ENCODE results near the gene PDZRN3. TPM values are rescaled to one million over a fixed set of nuclear protein-coding genes. Genes with fewer than 3 reads are reported as not detected.

PDZRN3 gene
- total and polyA plus RNA-seq, 2 experiments from 2014 or later, result 7.5 to 14.0 TPM

- Histone ChIP-seq H3K4me2 (no peak overlapping the region), H3K27me3 (ENCODE audit: insufficient read depth) (no peaks in the 10 kb centered on the region), H2AFZ (no peak overlapping the region), H4K20me1 (replicated peaks; ENCODE audit: insufficient read depth) (no peaks in the 10 kb centered on the region), H3K27ac (ENCODE audit: low read depth) (no peak overlapping the region), H3K9me2 (ENCODE audit: insufficient read depth) (no peaks in the 10 kb centered on the region), H3K36me3 (ENCODE audit: insufficient read depth) (no peaks in the 10 kb centered on the region), H3K4me1 (ENCODE audit: insufficient read depth) (no peaks in the 10 kb centered on the region), H3K79me2 (replicated peaks; ENCODE audit: insufficient read depth) (no peaks in the 10 kb centered on the region), H3F3A (replicated peaks; ENCODE audit: low read depth) (no peaks in the 10 kb centered on the region), H3K4me3 (no peak overlapping the region)
- Mint-ChIP-seq H3K27ac (no peak overlapping the region), H3K36me3 (ENCODE audit: low read depth) (no peaks in the 10 kb centered on the region), H3K9me3 (no peaks in the 10 kb centered on the region), H3K4me3 (no peak overlapping the region), H3K4me1 (peaks cover 13% of the 10 kb centered on the region), H3K27me3 (ENCODE audit: insufficient read depth, low read depth, poor library complexity) (no peaks in the 10 kb centered on the region)
- no peak for TF ChIP-seq ETS1 (IDR thresholded peaks at IDR 0.05)
- no peak for TF ChIP-seq STAT1 (IDR thresholded peaks at IDR 0.05; ENCODE audit: unreplicated experiment)
- TF ChIP-seq EZH2phosphoT487 (IDR thresholded peaks at IDR 0.05; ENCODE audit: unreplicated experiment), result no peak
- TF ChIP-seq CREB1 (CRISPR knock-in tag; IDR thresholded peaks at IDR 0.05; ENCODE audit: low read depth), result no peak
- TF ChIP-seq ZNF114 (CRISPR knock-in tag; IDR thresholded peaks at IDR 0.05), result no peak
- no peak for TF ChIP-seq ZNF462 (CRISPR knock-in tag; IDR thresholded peaks at IDR 0.05)
- TF ChIP-seq EZH2 (IDR thresholded peaks at IDR 0.05; ENCODE audit: low read depth, unreplicated experiment), result no peak
- no peak for TF ChIP-seq JUNB (IDR thresholded peaks at IDR 0.05; ENCODE audit: unreplicated experiment)
- no peak for TF ChIP-seq REST (IDR thresholded peaks at IDR 0.05; ENCODE audit: unreplicated experiment)
- TF ChIP-seq POLR2AphosphoS5 (IDR thresholded peaks at IDR 0.05; ENCODE audit: low read depth), result no peak
- TF ChIP-seq ZNF331 (CRISPR knock-in tag; IDR thresholded peaks at IDR 0.05; ENCODE audit: low read depth), result no peak
- TF ChIP-seq CTCF (conservative IDR thresholded peaks at IDR 0.05; ENCODE audit: low read depth in 2 of 2), result no peak
- ATAC-seq, result no peak
- DNase-seq (ENCODE audit: low spot score), result no peak
These were observed 51.5 kb downstream of the PDZRN3 start for GRCh38 chr3:73573204-73573603.
